Hepatocyte (in vitro differentiated cells): Measurements from ENCODE around the gene TMF1.

Source experiments
- CTCF ChIP-seq: fragments of 200-600 bp; sonication (generic); IDR thresholded peaks from 2 replicates; pipeline ENCODE4 v1.5.1; 2016; ENCODE audit warnings: antibody characterized with exemption, mild to moderate bottlenecking; ENCODE audit not compliant: poor library complexity
- EZH2phosphoT487 ChIP-seq: fragments of 200-600 bp; sonication (generic); IDR thresholded peaks from one replicate; pipeline ENCODE4 v1.6.1; 2018; ENCODE audit warnings: antibody characterized with exemption, mild to moderate bottlenecking, low read depth, moderate library complexity; ENCODE audit not compliant: unreplicated experiment, severe bottlenecking

GRCh38 chr3:69052472-69052898, 352 bp upstream of the TMF1 start:
- TF ChIP-seq CTCF = no peak
- TF ChIP-seq EZH2phosphoT487 = no peak
